Measurements from ENCODE around the gene ORM1. TPM values are rescaled to one million over a fixed set of nuclear protein-coding genes. Genes with fewer than 3 reads are reported as not detected.
A peak's percentile ranks its signal among the peaks of the same experiment; 100 is the strongest.
"Not testable (repeated sequence)": the region's sequence is repeated elsewhere in the genome, so short reads cannot be mapped to it uniquely, and the experiment has no call there.

The ORM1 gene
- total RNA-seq (2014; rRNA removed; shearing (Covaris generic); ENCODE audit: low replicate concordance): not detected in 2 replicates

- H4K20me1 ChIP-seq (ENCODE audit: insufficient read depth, low read depth, low read length); H3K36me3 ChIP-seq (ENCODE audit: insufficient read depth, low read length); DNase-seq; H3K4me2 ChIP-seq (ENCODE audit: low read depth, low read length, poor library complexity, severe bottlenecking); H2AFZ ChIP-seq (ENCODE audit: low read length); H3K4me1 ChIP-seq (ENCODE audit: low read length); H3K9me3 ChIP-seq (ENCODE audit: low read length); H3K9ac ChIP-seq (ENCODE audit: low read length); H3K27ac ChIP-seq (ENCODE audit: low read length); H3K27me3 ChIP-seq (ENCODE audit: low read length); H3K9me2 ChIP-seq (replicated peaks; ENCODE audit: insufficient read depth, low read length); H3K4me3 ChIP-seq (ENCODE audit: low read length); H3K79me2 ChIP-seq (ENCODE audit: low read length): not testable (repeated sequence)
Measured at GRCh38 chr9:114322831-114323531, at the start of gene ORM1. ORM1 (plus strand) TSS chr9:114323098; CDS start chr9:114323134, 36 bp downstream.

DNA sequence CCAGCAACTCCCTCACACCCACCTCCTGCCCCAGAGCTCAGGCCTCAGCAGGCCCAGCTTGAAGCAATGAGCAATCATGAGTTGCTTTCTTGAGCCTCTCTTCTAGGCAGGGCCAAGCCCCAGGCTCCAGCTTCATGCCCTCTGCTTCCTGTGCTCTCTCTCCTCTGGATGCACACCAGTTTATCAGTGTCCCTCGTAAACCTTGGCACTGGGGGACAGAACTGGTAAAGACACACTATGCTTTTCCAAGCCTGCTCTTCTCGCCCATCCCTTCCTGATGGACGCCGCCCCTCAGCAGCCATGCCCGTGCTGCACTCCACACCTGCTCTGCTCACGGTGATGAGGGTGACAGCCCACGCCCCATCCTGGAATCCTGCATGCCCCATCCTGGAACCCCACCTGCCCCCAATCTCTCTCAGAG is 49.4 kb upstream of the ORM1 start:
- no peaks in the 10 kb centered on the region for H4K20me1 ChIP-seq (ENCODE audit: insufficient read depth, low read depth, low read length)
- H3K27me3 ChIP-seq (ENCODE audit: low read length): no peaks in the 10 kb centered on the region
- H3K79me2 ChIP-seq (ENCODE audit: low read length): no peaks in the 10 kb centered on the region
- H3K27ac ChIP-seq (ENCODE audit: low read length): no peak overlapping the region
- H3K9ac ChIP-seq (ENCODE audit: low read length): no peak overlapping the region
- no peak overlapping the region for H2AFZ ChIP-seq (ENCODE audit: low read length)
- no peaks in the 10 kb centered on the region for H3K36me3 ChIP-seq (ENCODE audit: insufficient read depth, low read length)
- no peak overlapping the region for H3K4me2 ChIP-seq (ENCODE audit: low read depth, low read length, poor library complexity, severe bottlenecking)
- H3K4me3 ChIP-seq (ENCODE audit: low read length): no peak overlapping the region
- no peaks in the 10 kb centered on the region for H3K9me3 ChIP-seq (ENCODE audit: low read length)
- no peak for DNase-seq
- peaks cover 4% of the 10 kb centered on the region; the same call in 1 of the 2 replicates for H3K4me1 ChIP-seq (ENCODE audit: low read length)
- no peaks in the 10 kb centered on the region for H3K9me2 ChIP-seq (replicated peaks; ENCODE audit: insufficient read depth, low read length)

GRCh38 chr9:114274217-114274616 is 48.7 kb upstream of the ORM1 start:
- no peak overlapping the region for H3K4me2 ChIP-seq (ENCODE audit: low read depth, low read length, poor library complexity, severe bottlenecking)
- H3K27me3 ChIP-seq (ENCODE audit: low read length): no peaks in the 10 kb centered on the region
- no peaks in the 10 kb centered on the region for H3K9me3 ChIP-seq (ENCODE audit: low read length)
- no peak for DNase-seq
- H3K4me3 ChIP-seq (ENCODE audit: low read length): no peak overlapping the region
- no peak overlapping the region for H2AFZ ChIP-seq (ENCODE audit: low read length)
- H3K79me2 ChIP-seq (ENCODE audit: low read length): no peaks in the 10 kb centered on the region
- no peak overlapping the region for H3K9ac ChIP-seq (ENCODE audit: low read length)
- H3K27ac ChIP-seq (ENCODE audit: low read length): no peak overlapping the region
- no peaks in the 10 kb centered on the region for H3K36me3 ChIP-seq (ENCODE audit: insufficient read depth, low read length)
- no peaks in the 10 kb centered on the region for H4K20me1 ChIP-seq (ENCODE audit: insufficient read depth, low read depth, low read length)
- peaks cover 4% of the 10 kb centered on the region; the same call in 1 of the 2 replicates for H3K4me1 ChIP-seq (ENCODE audit: low read length)
- H3K9me2 ChIP-seq (replicated peaks; ENCODE audit: insufficient read depth, low read length): no peaks in the 10 kb centered on the region

GRCh38 chr9:114275246-114276004 is 47.5 kb upstream of the ORM1 start:
- no peaks in the 10 kb centered on the region for H3K36me3 ChIP-seq (ENCODE audit: insufficient read depth, low read length)
- H3K4me1 ChIP-seq (ENCODE audit: low read length): peaks cover 4% of the 10 kb centered on the region; the same call in 1 of the 2 replicates
- H3K79me2 ChIP-seq (ENCODE audit: low read length): no peaks in the 10 kb centered on the region
- H3K27ac ChIP-seq (ENCODE audit: low read length): no peak overlapping the region
- H3K9me2 ChIP-seq (replicated peaks; ENCODE audit: insufficient read depth, low read length): no peaks in the 10 kb centered on the region
- no peaks in the 10 kb centered on the region for H3K27me3 ChIP-seq (ENCODE audit: low read length)
- no peaks in the 10 kb centered on the region for H3K9me3 ChIP-seq (ENCODE audit: low read length)
- no peak overlapping the region for H3K9ac ChIP-seq (ENCODE audit: low read length)
- H4K20me1 ChIP-seq (ENCODE audit: insufficient read depth, low read depth, low read length): no peaks in the 10 kb centered on the region
- no peak overlapping the region for H3K4me3 ChIP-seq (ENCODE audit: low read length)
- no peak overlapping the region for H3K4me2 ChIP-seq (ENCODE audit: low read depth, low read length, poor library complexity, severe bottlenecking)
- no peak overlapping the region for H2AFZ ChIP-seq (ENCODE audit: low read length)
- no peak for DNase-seq

DNA sequence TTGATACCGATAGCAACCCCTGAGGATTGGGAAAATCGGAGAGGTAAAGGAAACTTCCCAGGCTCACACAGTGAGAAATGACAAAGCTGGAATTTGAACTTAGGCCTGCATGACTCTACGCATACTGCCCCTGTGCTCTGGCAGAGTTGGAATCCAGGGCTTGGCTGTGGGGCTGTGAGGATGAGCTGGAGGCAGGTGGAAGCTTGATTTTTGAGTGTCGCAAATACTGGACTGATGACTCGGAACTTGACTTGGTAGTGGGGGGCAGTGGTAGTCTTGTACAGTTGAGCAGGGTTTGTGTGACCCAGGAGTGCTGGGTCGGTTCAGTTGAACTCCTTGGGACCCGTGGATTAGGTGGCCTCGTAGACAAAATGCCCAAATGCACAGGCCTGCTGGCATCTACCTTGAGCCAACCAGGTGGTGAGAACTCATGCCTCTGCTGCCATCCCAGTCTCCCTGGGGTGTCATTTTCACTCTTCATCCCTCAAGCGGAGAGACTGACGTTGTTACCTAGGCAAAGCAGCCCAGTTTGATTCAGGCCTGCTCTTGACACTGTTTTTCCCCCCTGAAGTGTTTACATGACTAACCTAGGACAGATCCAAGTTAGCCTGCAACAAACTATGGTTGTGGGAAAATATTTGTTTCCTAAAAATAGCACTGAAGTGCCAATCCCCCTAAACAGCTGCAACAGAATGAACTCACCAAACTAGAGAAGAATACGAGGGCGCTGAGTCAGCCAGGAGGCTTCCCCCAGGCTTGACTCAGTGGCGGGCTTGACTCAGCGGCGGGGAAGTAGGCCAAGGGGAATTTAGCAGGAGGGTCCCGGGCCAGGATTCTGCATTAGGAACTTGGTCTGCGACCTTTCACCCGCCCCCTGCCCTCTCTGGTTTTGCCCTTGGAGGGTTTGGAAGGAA is 45.7 kb upstream of the ORM1 start:
- DNase-seq: peak; percentile 47
- H3K4me2 ChIP-seq (ENCODE audit: low read depth, low read length, poor library complexity, severe bottlenecking): no peak overlapping the region
- no peaks in the 10 kb centered on the region for H3K36me3 ChIP-seq (ENCODE audit: insufficient read depth, low read length)
- peaks cover 4% of the 10 kb centered on the region; the same call in 1 of the 2 replicates for H3K4me1 ChIP-seq (ENCODE audit: low read length)
- no peaks in the 10 kb centered on the region for H3K79me2 ChIP-seq (ENCODE audit: low read length)
- H3K9ac ChIP-seq (ENCODE audit: low read length): no peak overlapping the region
- no peaks in the 10 kb centered on the region for H3K9me2 ChIP-seq (replicated peaks; ENCODE audit: insufficient read depth, low read length)
- no peak overlapping the region for H3K4me3 ChIP-seq (ENCODE audit: low read length)
- no peak overlapping the region for H2AFZ ChIP-seq (ENCODE audit: low read length)
- no peak overlapping the region for H3K27ac ChIP-seq (ENCODE audit: low read length)
- H4K20me1 ChIP-seq (ENCODE audit: insufficient read depth, low read depth, low read length): no peaks in the 10 kb centered on the region
- H3K9me3 ChIP-seq (ENCODE audit: low read length): no peaks in the 10 kb centered on the region
- no peaks in the 10 kb centered on the region for H3K27me3 ChIP-seq (ENCODE audit: low read length)

- H3K9me2 ChIP-seq (replicated peaks; ENCODE audit: insufficient read depth, low read length): no peaks in the 10 kb centered on the region
- no peak overlapping the region for H2AFZ ChIP-seq (ENCODE audit: low read length)
- H4K20me1 ChIP-seq (ENCODE audit: insufficient read depth, low read depth, low read length): no peaks in the 10 kb centered on the region
- H3K4me2 ChIP-seq (ENCODE audit: low read depth, low read length, poor library complexity, severe bottlenecking): no peak overlapping the region
- H3K9me3 ChIP-seq (ENCODE audit: low read length): no peaks in the 10 kb centered on the region
- no peak overlapping the region for H3K4me3 ChIP-seq (ENCODE audit: low read length)
- no peaks in the 10 kb centered on the region for H3K79me2 ChIP-seq (ENCODE audit: low read length)
- no peak for DNase-seq
- H3K9ac ChIP-seq (ENCODE audit: low read length): no peak overlapping the region
- H3K4me1 ChIP-seq (ENCODE audit: low read length): peaks cover 4% of the 10 kb centered on the region; the same call in 1 of the 2 replicates
- no peaks in the 10 kb centered on the region for H3K27me3 ChIP-seq (ENCODE audit: low read length)
- H3K27ac ChIP-seq (ENCODE audit: low read length): no peak overlapping the region
- H3K36me3 ChIP-seq (ENCODE audit: insufficient read depth, low read length): no peaks in the 10 kb centered on the region
Measured at GRCh38 chr9:114278356-114278755, 44.5 kb upstream of the ORM1 start.

DNA sequence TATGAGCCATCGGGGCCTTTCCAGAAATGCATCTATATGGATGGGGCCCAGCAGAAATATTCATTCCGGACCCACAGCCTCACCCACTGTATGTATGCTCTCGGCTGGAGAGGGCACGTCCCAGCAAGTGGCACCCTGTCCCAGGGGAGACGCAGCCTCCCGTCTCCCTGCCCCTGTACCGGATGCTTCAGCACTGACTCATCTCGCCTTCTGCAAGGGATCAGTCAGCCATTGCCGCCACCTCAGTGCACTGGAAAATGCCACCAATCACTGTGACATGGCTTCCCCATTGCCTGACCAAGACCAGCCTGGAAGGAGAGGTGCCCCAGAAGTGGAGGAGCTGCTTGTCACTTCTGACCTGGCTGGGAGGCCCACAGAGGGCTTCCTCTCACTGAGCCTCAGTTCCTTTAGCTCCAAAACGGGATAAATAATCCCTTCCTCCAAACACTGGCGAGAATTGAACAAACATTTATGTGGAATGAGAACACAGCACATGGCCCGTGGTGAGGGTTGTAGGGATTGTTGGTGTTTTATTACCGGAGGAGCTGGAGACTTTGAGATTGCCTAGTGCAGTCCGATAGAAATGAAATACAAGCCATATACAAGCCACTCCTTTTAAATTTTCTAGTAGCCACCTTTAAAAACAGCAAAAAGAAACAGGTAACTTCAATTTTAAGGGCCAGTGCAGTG is 43.9 kb upstream of the ORM1 start:
- no peak for DNase-seq
- H3K9me2 ChIP-seq (replicated peaks; ENCODE audit: insufficient read depth, low read length): no peaks in the 10 kb centered on the region
- no peaks in the 10 kb centered on the region for H3K27me3 ChIP-seq (ENCODE audit: low read length)
- H3K36me3 ChIP-seq (ENCODE audit: insufficient read depth, low read length): no peaks in the 10 kb centered on the region
- H3K4me3 ChIP-seq (ENCODE audit: low read length): no peak overlapping the region
- H4K20me1 ChIP-seq (ENCODE audit: insufficient read depth, low read depth, low read length): no peaks in the 10 kb centered on the region
- peaks cover 4% of the 10 kb centered on the region; the same call in 1 of the 2 replicates for H3K4me1 ChIP-seq (ENCODE audit: low read length)
- no peaks in the 10 kb centered on the region for H3K79me2 ChIP-seq (ENCODE audit: low read length)
- H3K27ac ChIP-seq (ENCODE audit: low read length): no peak overlapping the region
- no peak overlapping the region for H2AFZ ChIP-seq (ENCODE audit: low read length)
- no peaks in the 10 kb centered on the region for H3K9me3 ChIP-seq (ENCODE audit: low read length)
- H3K9ac ChIP-seq (ENCODE audit: low read length): no peak overlapping the region
- no peak overlapping the region for H3K4me2 ChIP-seq (ENCODE audit: low read depth, low read length, poor library complexity, severe bottlenecking)
